ENCODE results near the gene CLEC19A.

- TF ChIP-seq CTCF (IDR thresholded peaks at IDR 0.05; ENCODE audit: extremely low read depth in 1 of 2, insufficient read depth in 1 of 2, low read depth in 1 of 2, low read length in 2 of 2) (no peak), FOS (IDR thresholded peaks at IDR 0.05; ENCODE audit: borderline replicate concordance, insufficient read depth, low read length) (no peak)
Observed at GRCh38 chr16:19235886-19236285, 49.6 kb upstream of the CLEC19A start.

All from endothelial cell of umbilical vein (primary cell).